Measurements from ENCODE around the gene MEGF11.

DNA sequence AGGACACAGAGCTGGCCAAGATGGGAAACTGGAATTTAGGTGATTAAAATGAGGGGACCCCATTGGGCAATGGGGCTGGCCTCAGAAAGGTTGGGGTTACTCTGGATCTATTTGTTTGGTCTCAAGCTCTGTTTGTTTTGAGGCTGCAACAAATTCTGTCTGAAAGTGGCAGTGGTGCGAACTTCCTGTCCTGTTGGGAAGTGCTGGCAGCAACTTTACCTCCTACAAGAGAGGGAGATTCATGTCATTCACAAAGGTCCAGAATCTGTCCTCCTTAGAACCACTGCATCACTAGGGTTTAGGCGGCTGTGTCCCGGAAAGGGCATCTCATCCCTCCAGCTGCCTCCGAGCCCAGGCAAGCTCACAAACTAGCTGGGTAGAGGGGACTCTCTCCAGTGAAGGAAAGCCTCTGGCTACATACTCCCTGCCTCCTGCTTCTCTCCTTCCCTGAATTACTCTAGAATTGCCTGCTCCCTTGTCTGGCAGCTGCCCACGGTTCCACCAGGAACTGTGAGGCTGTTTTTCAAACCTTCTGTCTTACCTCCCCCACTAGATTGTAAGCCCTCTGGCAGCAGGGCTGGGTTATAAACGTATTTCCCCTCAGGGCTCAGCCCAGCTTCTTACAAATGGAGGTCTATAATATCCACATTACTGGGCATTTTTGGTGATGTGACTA, 23.6 kb downstream of the MEGF11 start:
- no peak for TF ChIP-seq YY1 (IDR thresholded peaks at IDR 0.05; ENCODE audit: insufficient read depth, insufficient read length)
- TF ChIP-seq SUZ12 (IDR thresholded peaks at IDR 0.05; ENCODE audit: extremely low read depth, insufficient read depth, insufficient read length) = no peak
- TF ChIP-seq ZNF274 (IDR thresholded peaks at IDR 0.05; ENCODE audit: low read depth, low read length) = no peak
